Spinal cord (tissue), 10 donors: ENCODE data around the gene TMOD2. TPM values are rescaled to one million over a fixed set of nuclear protein-coding genes. Genes with fewer than 3 reads are reported as not detected.
A peak's percentile ranks its signal among the peaks of the same experiment; 100 is the strongest.

Source experiments
- DNase-seq, 6 donors: peaks; one replicate each; pipeline versions ENCODE4 v3.0.0 to v3.0.0-alpha.2; 2013 to 2015; ENCODE audit warnings: low spot score in 6 of 6, low read depth in 4 of 6
- H3K27ac ChIP-seq: one replicate; pipeline ENCODE4 v1.5.1; 2013; ENCODE audit warnings: low read depth, low read length, control low read depth
- H3K27me3 ChIP-seq: one replicate; pipeline ENCODE4 v1.6.1; 2013; ENCODE audit warnings: low read length; ENCODE audit not compliant: control insufficient read depth, insufficient read depth
- H3K36me3 ChIP-seq: one replicate; pipeline ENCODE4 v1.6.1; 2013; ENCODE audit warnings: low read length; ENCODE audit not compliant: control insufficient read depth, insufficient read depth
- H3K4me1 ChIP-seq: one replicate; pipeline ENCODE4 v1.6.1; 2013; ENCODE audit warnings: low read length; ENCODE audit not compliant: control insufficient read depth, insufficient read depth
- H3K4me3 ChIP-seq: one replicate; pipeline ENCODE4 v1.5.1; 2013; ENCODE audit warnings: low read depth, low read length, control low read depth
- H3K9me3 ChIP-seq: one replicate; pipeline ENCODE4 v1.6.1; 2013; ENCODE audit warnings: low read length; ENCODE audit not compliant: control insufficient read depth, insufficient read depth
- WGBS: methylation state at CpG from one replicate; pipeline ENCODE4 v1.1.5; 2013; ENCODE audit warnings: missing lambda C conversion rate; ENCODE audit not compliant: insufficient coverage; 5-methylcytosine and 5-hydroxymethylcytosine counted together
- long read RNA-seq, 4 donors: transcript quantifications; one replicate each; lab custom pipeline, GENCODE V29; 2026
- polyA plus RNA-seq, 2 donors: library from polyadenylated mRNA; unstranded; fragments of 120-200 nt; gene quantifications; one replicate each; pipeline ENCODE4 v1.2.1, GENCODE V29; 2013; ENCODE audit not compliant: insufficient read length in 2 of 2
- total RNA-seq, 2 donors: library from RNA; depleted of rRNA in 1 of 2; stranded (reverse); fragments of 120-200 nt in 1 of 2; fragments of >200 nt in 1 of 2; gene quantifications; one replicate each; pipeline versions ENCODE4 v1.2.3 to v1.2.4, GENCODE V29; 2013 to 2014
- donor health status: healthy.

Gene TMOD2
- total RNA-seq (100 to 1,000 TPM in 1 of 2 donors, 10 to 100 TPM in 1; 57.1 to 220 TPM), polyA plus RNA-seq (100 to 1,000 TPM; 114 to 160 TPM)
- long read RNA-seq, donor 1, full-length matches to known transcripts, result 24 of 33 reads
- long read RNA-seq, donor 1, partial matches to known transcripts, result 9 of 33 reads
- long read RNA-seq, donor 1, other reads (novel, unspliced or antisense), result 0 of 33 reads
- long read RNA-seq, donor 2, full-length matches to known transcripts, result 12 of 12 reads
- long read RNA-seq, donor 2, partial matches to known transcripts, result 0 of 12 reads
- long read RNA-seq, donor 2, other reads (novel, unspliced or antisense), result 0 of 12 reads
- long read RNA-seq, donor 3, full-length matches to known transcripts, result 21 of 30 reads
- long read RNA-seq, donor 3, partial matches to known transcripts, result 9 of 30 reads
- long read RNA-seq, donor 3, other reads (novel, unspliced or antisense), result 0 of 30 reads
- long read RNA-seq, donor 4, full-length matches to known transcripts, result 1 of 1 reads
- long read RNA-seq, donor 4, partial matches to known transcripts, result 0 of 1 reads
- long read RNA-seq, donor 4, other reads (novel, unspliced or antisense), result 0 of 1 reads

DNA sequence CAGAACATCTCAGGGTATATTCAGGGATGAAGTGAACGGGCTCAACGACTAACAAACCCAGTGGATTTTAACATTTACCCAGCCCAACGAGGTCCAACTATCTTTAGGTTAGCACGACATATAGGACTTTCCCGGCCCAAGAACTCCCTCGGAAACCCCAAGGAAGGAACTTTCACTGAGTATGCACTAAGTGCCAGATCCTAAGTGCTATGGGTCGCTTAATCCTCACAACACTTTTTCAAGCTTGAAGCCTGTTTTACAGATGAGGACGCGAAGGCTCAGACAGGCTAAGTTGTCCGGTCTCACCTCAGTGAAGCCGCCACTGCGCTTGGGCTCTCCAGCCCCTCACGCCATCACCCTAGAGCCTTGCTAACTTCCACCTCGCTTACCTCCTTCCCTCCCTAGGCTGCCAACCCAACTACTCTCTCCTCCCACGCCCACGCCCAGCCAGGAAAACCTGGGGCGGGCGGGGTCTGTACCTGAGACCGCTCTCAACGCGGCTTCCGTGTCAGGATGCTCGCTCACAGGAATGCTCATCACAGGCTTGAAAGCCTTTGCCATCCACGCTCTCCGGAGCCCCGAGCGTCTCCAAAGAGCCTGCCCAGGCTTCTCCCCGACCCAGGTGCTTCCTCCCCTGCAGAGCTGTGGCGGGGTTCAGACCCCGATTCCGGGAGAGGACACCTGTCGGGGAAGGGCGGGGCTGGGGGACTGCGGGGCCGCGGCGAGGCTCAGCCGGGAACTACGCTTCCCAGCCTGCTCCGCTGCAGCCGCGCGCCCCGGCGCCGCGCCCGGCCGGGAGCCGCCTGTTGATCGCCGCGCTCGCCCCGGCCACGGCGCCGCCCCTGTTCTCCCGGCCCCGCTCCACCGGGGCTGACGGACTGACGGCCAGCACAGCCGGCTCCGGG, at the start of gene TMOD2:
Gene TMOD2 (plus strand): TSS at position 806 of the 905 bp plus-strand sequence. CDS start 14,845 bp downstream, outside the sequence.
- no peaks in the 10 kb centered on the region for H3K36me3 ChIP-seq
- WGBS, result 4% methylated on average over 65 of the region's 65 CpGs
- H3K27ac ChIP-seq, result peak within 1 kb of the TSS; percentile 70
- peak in 3 of 6 donors; percentile 55 to 85 (median 81) for DNase-seq
- peak within 1 kb of the TSS; percentile 63 for H3K4me3 ChIP-seq
- no peaks in the 10 kb centered on the region for H3K9me3 ChIP-seq
- peaks cover 6% of the 10 kb centered on the region for H3K27me3 ChIP-seq
- peaks cover 9% of the 10 kb centered on the region for H3K4me1 ChIP-seq

DNA sequence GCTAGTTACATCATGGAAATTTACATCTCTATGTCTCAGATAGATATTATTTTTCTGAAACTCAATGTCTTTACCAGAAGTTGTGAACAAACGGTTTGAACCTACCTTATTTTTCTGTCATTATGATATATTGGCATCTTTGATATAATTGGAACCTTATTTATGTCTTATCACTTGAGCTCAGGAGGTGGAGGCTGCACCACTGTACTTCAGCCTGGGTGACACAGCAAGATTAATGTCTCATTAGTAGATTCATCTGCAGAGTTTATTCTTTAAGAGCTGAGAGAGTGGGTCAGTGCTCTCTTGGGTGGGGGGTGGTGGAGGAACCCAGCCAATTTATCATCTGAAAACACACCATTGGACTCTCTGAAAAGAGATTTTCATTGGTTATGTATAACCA, 48.7 kb upstream of the TMOD2 start:
- Histone ChIP-seq H3K27ac (no peak overlapping the region), H3K4me1 (no peaks in the 10 kb centered on the region), H3K4me3 (no peak overlapping the region), H3K9me3 (no peaks in the 10 kb centered on the region), H3K27me3 (no peaks in the 10 kb centered on the region), H3K36me3 (peaks cover 13% of the 10 kb centered on the region)
- WGBS, result no CpG with 5 or more reads among the region's 1 CpG
- no peak for DNase-seq

DNA sequence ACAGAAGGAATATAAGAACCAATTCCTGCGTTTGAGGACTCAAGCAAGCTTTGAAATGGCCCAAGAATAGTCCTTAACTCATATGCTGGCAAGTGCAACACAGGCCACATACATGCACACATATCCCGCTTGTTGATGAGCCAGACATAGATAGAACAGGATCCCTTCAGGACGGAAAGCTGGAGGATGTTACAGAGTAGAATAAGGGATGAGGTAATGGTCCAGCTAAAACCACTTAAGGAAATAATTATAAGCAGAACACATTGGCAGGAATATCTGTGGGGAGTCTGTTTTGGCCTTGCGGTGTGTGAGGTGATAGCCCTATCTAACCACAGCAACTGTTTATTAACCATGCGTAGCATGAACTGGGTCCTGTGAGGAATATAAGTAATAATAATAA, 45.1 kb upstream of the TMOD2 start:
- DNase-seq, result peak in 1 of 6 donors; percentile 9
- Histone ChIP-seq H3K27me3 (no peaks in the 10 kb centered on the region), H3K4me1 (no peaks in the 10 kb centered on the region), H3K9me3 (no peaks in the 10 kb centered on the region), H3K4me3 (no peak overlapping the region), H3K36me3 (peaks cover 16% of the 10 kb centered on the region), H3K27ac (no peak overlapping the region)
- WGBS, result no CpG with 5 or more reads among the region's 5 CpGs

GRCh38 chr15:51706926-51707608, 44.3 kb upstream of the TMOD2 start:
- WGBS, result no CpG with 5 or more reads among the region's 2 CpGs
- no peak for DNase-seq
- H3K27me3 ChIP-seq, result no peaks in the 10 kb centered on the region
- H3K4me1 ChIP-seq, result no peaks in the 10 kb centered on the region
- H3K9me3 ChIP-seq, result no peaks in the 10 kb centered on the region
- no peak overlapping the region for H3K4me3 ChIP-seq
- H3K27ac ChIP-seq, result no peak overlapping the region
- H3K36me3 ChIP-seq, result peaks cover 13% of the 10 kb centered on the region

DNA sequence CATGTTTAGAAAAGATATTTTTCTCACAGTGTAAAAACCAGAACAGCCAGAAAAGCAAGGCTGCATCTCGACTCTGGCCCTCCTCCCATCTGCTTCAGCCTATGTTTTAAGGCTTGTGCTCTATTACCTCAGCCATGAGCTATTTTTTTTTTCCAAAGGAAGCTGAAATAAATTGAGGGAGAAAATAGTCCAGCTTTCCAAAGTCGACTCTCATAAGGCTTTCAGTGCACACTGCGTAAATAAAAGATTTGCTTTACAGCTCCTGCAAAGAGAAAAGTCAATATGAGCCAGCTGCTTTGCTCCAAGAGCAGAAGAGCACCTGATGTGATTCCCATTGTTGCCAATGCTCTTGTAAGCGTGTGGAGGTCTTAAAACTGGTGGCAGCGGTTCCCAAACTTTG, 43.4 kb upstream of the TMOD2 start:
- H3K4me3 ChIP-seq, result no peak overlapping the region
- 63% methylated on average over 4 of the region's 5 CpGs for WGBS
- DNase-seq, result peak in 1 of 6 donors; percentile 39
- H3K36me3 ChIP-seq, result peaks cover 16% of the 10 kb centered on the region
- H3K9me3 ChIP-seq, result no peaks in the 10 kb centered on the region
- no peaks in the 10 kb centered on the region for H3K27me3 ChIP-seq
- H3K27ac ChIP-seq, result peak overlapping the region; percentile 0
- no peaks in the 10 kb centered on the region for H3K4me1 ChIP-seq

DNA sequence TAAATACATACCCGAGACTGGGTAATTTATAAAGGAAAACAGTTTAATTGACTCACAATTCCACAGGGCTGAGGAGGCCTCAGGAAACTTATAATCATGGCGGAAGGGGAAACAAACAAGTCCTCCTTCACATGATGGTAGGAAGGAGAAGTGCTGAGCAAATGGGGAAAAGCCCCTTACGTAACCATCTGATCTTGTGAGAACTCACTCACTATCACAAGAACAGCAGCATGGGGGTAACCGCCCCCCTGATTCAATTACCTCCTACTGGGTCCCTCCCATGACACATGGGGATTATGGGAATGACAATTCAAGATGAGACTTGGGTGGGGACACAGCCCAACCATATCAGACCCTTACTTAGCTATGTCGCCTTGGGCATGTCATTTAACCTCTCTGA, 42.4 kb upstream of the TMOD2 start:
- Histone ChIP-seq H3K9me3 (no peaks in the 10 kb centered on the region), H3K36me3 (peaks cover 21% of the 10 kb centered on the region), H3K4me1 (no peaks in the 10 kb centered on the region), H3K4me3 (no peak overlapping the region), H3K27ac (no peak overlapping the region), H3K27me3 (no peaks in the 10 kb centered on the region)
- no CpG with 5 or more reads among the region's 5 CpGs for WGBS
- DNase-seq, result no peak

- WGBS, result no CpG with 5 or more reads among the region's 1 CpG
- no peak overlapping the region for H3K27ac ChIP-seq
- H3K4me1 ChIP-seq, result no peaks in the 10 kb centered on the region
- no peaks in the 10 kb centered on the region for H3K27me3 ChIP-seq
- H3K4me3 ChIP-seq, result no peak overlapping the region
- no peaks in the 10 kb centered on the region for H3K9me3 ChIP-seq
- DNase-seq, result no peak
- peaks cover 28% of the 10 kb centered on the region for H3K36me3 ChIP-seq
These were observed 37.2 kb upstream of the TMOD2 start for GRCh38 chr15:51714162-51714561.

DNA sequence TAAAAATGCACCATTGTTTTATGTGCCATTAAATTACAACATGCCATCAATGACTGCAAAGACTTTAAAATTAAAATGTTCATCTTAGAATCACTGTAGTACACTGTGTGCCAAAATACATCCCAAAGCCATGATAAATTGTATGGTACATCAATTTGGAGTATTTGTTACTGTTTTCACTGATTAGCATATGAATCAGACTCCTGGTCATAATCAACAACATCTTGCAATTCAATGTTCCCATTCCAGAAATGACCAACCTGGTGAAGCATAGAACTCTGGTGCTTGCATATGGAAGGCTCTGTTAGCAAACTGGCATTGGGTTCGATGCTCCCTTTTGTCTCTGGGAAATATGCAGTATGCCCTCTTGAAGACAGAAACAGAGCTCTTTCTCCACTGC, 36.5 kb upstream of the TMOD2 start:
- Histone ChIP-seq H3K4me3 (no peak overlapping the region), H3K27ac (no peak overlapping the region), H3K9me3 (no peaks in the 10 kb centered on the region), H3K4me1 (no peaks in the 10 kb centered on the region), H3K36me3 (peaks cover 28% of the 10 kb centered on the region), H3K27me3 (no peaks in the 10 kb centered on the region)
- WGBS, result 71% methylated on average over 1 of the region's 1 CpG
- peak in 1 of 6 donors; percentile 7 for DNase-seq

DNA sequence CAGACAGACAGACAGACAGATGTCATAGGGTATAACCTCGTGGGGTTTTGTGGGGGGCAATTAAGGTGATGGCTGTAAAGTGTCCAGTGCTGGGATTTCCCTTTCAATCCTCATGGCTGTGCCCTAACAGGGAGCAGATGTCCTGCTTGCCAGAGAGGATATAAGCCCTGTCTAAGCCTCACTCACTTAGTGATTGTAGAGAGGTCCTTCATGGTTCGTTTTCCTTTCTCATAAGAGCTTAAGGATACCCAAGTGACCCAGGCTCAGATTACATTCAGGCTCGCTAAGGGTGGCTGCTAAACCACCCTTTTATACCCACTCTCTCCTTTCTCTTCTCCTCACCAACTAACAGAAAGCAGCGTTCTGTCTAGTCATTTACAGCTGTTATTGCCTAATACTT, 33.2 kb upstream of the TMOD2 start:
- DNase-seq, result no peak
- Histone ChIP-seq H3K36me3 (peaks cover 20% of the 10 kb centered on the region), H3K9me3 (no peaks in the 10 kb centered on the region), H3K4me3 (no peak overlapping the region), H3K27ac (no peak overlapping the region), H3K4me1 (no peaks in the 10 kb centered on the region), H3K27me3 (no peaks in the 10 kb centered on the region)
- 50% methylated on average over 3 of the region's 4 CpGs for WGBS
